MCF 10A (cell line): Measurements from ENCODE around the gene TSSK6. TPM values are rescaled to one million over a fixed set of nuclear protein-coding genes. Genes with fewer than 3 reads are reported as not detected.
A peak's percentile ranks its signal among the peaks of the same experiment; 100 is the strongest.

Experiments
- BruUV-seq: library from RNA; stranded (reverse); fragments of 400-500 nt; replicated peaks from 2 replicates; lab custom pipeline; 2021; lab: Mats Ljungman, UMichigan
- CTCF ChIA-PET: fragments of 300-600 bp; sonication (Branson Sonifier 250); formaldehyde crosslinking; extraction: SDS; loops from one replicate; lab custom pipeline; 2021; ENCODE audit warnings: antibody characterized with exemption, inconsistent platforms; lab: Yijun Ruan, JAX
- POLR2A ChIA-PET: fragments of 300-600, 350-650 bp; sonication (Branson Sonifier 250); formaldehyde crosslinking; extraction: SDS; loops from one replicate; lab custom pipeline; 2020; ENCODE audit warnings: antibody characterized with exemption, inconsistent platforms; lab: Yijun Ruan, JAX
- DNase-seq: peaks from one replicate; pipeline ENCODE4 v3.0.0-alpha.2; 2018; ENCODE audit not compliant: unreplicated experiment
- H3K27ac Mint-ChIP-seq: one replicate; pipeline ENCODE4 v1.8.0; 2022; ENCODE audit warnings: mild to moderate bottlenecking, low read depth, mixed read lengths; ENCODE audit not compliant: unreplicated experiment
- H3K27me3 Mint-ChIP-seq: one replicate; pipeline ENCODE4 v1.8.0; 2022; ENCODE audit warnings: mixed read lengths; ENCODE audit not compliant: insufficient read depth, unreplicated experiment
- H3K36me3 Mint-ChIP-seq: one replicate; pipeline ENCODE4 v1.8.0; 2022; ENCODE audit warnings: mild to moderate bottlenecking, moderate library complexity, mixed read lengths; ENCODE audit not compliant: insufficient read depth, unreplicated experiment
- H3K4me1 Mint-ChIP-seq: one replicate; pipeline ENCODE4 v1.8.0; 2022; ENCODE audit warnings: mixed read lengths; ENCODE audit not compliant: insufficient read depth, unreplicated experiment
- H3K4me3 Mint-ChIP-seq: one replicate; pipeline ENCODE4 v1.8.0; 2022; ENCODE audit warnings: mild to moderate bottlenecking, moderate library complexity, mixed read lengths; ENCODE audit not compliant: unreplicated experiment
- H3K9me3 Mint-ChIP-seq: one replicate; pipeline ENCODE4 v1.8.0; 2022; ENCODE audit warnings: mixed read lengths; ENCODE audit not compliant: unreplicated experiment
- intact Hi-C: fragments of 100-400 bp; cut with micrococcal nuclease; formaldehyde crosslinking; loops from 2 replicates; pipeline ENCODE4 v1.14.1; 2022
- total RNA-seq: library from RNA; stranded (reverse); gene quantifications from 2 replicates; pipeline ENCODE4 v1.2.3, GENCODE V29; 2022
- TF ChIP-seq, protein P1 (sequence below): fragments of 200-600 bp; IDR thresholded peaks from one replicate; pipeline ENCODE4 v1.8.0; 2022; ENCODE audit warnings: antibody characterized with exemption, mild to moderate bottlenecking; ENCODE audit not compliant: unreplicated experiment

The TSSK6 gene
- total RNA-seq, 1 experiment from 2014 or later: 4.8 TPM

DNA sequence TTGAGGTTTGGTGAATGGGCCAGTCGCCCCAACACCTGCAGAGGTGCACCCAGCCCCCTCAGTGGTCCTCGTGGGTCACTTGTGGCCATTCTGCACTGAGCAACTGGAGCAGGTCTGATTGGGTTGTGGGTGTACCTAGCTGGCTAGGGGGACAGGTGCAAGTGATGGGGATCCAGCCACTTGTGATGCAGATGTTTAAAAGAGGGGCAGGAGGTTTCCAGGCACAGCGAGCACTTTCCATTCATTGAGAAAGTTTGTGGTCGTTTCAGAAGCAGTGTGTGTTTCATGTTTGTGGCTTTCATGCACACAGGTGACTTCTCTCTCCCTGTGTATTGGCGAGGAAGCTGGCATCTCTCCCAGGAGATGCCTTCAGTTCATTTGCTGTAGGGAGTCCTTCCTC is 34.7 kb downstream of the TSSK6 start:
- DNase-seq: no peak
- no TSS peak for BruUV-seq
- H3K27ac Mint-ChIP-seq: no peak overlapping the region
- CTCF ChIA-PET: interaction anchor here (2.5 to 4.5 kb wide), 2 partner anchors 9 to 119 kb away, joined by 11 to 30 read pairs; no protein-coding TSS in a partner anchor
- H3K4me3 Mint-ChIP-seq: no peak overlapping the region
- no peaks in the 10 kb centered on the region for H3K27me3 Mint-ChIP-seq
- no peaks in the 10 kb centered on the region for H3K9me3 Mint-ChIP-seq
- intact Hi-C loops: no loop called here
- peaks cover 2% of the 10 kb centered on the region for H3K4me1 Mint-ChIP-seq
- TF ChIP-seq, protein P1, sequence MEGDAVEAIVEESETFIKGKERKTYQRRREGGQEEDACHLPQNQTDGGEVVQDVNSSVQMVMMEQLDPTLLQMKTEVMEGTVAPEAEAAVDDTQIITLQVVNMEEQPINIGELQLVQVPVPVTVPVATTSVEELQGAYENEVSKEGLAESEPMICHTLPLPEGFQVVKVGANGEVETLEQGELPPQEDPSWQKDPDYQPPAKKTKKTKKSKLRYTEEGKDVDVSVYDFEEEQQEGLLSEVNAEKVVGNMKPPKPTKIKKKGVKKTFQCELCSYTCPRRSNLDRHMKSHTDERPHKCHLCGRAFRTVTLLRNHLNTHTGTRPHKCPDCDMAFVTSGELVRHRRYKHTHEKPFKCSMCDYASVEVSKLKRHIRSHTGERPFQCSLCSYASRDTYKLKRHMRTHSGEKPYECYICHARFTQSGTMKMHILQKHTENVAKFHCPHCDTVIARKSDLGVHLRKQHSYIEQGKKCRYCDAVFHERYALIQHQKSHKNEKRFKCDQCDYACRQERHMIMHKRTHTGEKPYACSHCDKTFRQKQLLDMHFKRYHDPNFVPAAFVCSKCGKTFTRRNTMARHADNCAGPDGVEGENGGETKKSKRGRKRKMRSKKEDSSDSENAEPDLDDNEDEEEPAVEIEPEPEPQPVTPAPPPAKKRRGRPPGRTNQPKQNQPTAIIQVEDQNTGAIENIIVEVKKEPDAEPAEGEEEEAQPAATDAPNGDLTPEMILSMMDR: no peak
- peaks cover 28% of the 10 kb centered on the region for H3K36me3 Mint-ChIP-seq
- POLR2A ChIA-PET: no interaction called here

DNA sequence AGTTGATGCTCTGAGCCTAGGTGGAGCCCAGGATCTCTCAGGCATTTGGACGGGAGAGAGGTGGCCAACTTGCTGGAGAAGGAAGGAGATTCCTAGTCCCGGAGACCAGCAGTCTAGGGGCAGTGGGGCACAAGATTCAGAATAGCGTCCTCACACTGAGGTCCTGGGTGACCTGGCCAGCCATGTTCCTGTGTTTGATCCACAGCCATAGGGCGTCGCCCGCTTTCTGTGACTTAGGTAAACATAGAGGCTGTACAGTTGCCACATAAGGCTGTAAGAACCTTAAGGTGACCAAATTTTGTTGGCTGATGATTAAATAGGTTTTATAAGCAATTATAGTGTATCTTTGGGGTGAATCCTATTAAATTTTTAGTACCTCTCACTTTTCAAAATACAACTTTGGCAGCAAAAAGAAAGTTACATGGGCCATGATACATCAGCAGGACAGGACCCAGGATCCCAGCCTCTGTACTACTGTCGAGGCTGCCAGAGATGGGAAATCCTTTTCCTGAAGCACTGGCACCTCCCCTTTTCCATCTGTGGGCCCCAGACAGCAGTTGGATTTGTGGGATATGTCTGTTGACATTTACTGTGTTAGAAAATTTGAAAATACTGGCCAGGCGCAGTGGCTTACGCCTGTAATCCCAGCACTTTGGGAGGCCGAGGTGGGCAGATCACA is 37.5 kb downstream of the TSSK6 start:
- ChIA-PET CTCF (interaction anchor here (0.9 to 2.3 kb wide), 2 partner anchors 9 to 12 kb away, joined by 4 to 16 read pairs; no protein-coding TSS in a partner anchor), POLR2A (interaction anchor here (0.6 kb wide), 1 partner anchor 136 kb away, joined by 3 read pairs; no protein-coding TSS in a partner anchor)
- Mint-ChIP-seq H3K4me3 (no peak overlapping the region), H3K27ac (no peak overlapping the region), H3K27me3 (no peaks in the 10 kb centered on the region), H3K36me3 (peaks cover 22% of the 10 kb centered on the region), H3K4me1 (peaks cover 4% of the 10 kb centered on the region), H3K9me3 (no peaks in the 10 kb centered on the region)
- TF ChIP-seq, protein P1: no peak
- intact Hi-C loops: no loop called here
- BruUV-seq: no TSS peak
- DNase-seq: no peak

DNA sequence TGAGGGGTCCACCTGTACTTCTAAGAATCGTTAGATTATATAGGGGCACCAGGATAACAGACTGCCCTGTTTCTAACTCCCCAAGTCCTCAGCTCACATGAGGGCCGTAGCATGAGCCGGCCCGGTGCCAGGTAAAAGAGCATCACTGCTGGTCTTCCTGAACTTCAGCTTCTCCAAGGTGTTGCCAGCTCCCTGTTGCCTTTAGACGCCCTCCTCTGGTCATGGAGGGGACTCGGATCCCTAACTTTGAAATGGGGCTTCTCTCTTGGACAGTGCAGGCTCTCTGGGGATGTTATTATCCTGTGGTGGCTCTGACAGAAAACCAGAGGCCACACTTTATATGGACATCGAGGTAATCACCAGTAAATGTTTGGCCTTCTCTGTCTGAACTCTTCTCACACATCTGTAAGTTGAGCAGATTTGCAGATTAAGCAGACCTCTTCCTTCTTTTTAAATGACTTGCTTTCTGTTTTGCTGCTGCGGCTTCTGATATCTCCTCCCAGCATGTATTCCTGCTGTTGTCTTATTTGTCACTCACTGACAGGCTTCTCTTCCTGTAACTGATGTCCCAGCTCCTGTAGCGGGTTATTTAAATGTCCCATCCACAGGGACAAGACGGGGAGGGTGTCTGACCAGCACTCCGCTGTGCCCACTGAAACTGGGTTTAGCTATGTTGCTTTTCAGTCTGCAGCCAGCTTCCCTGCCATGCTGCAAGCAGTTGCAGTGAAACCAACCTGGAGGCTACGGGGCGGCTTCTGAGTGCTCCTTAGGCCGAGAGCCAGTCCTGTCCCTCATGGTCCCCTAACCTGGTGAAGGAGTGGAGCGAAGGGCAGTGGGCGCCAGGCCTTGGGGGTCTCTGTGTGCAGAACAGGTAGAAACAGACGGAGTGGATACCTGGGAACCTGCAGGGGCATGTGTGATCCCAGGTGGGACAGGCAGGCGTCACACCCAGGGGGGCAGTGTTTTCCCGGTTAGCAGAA is 39.2 kb downstream of the TSSK6 start:
- Mint-ChIP-seq H3K4me3 (no peak overlapping the region), H3K27me3 (no peaks in the 10 kb centered on the region), H3K9me3 (no peaks in the 10 kb centered on the region), H3K36me3 (peaks cover 12% of the 10 kb centered on the region), H3K27ac (peak overlapping the region; percentile 31), H3K4me1 (peaks cover 4% of the 10 kb centered on the region)
- peak; percentile 43 for DNase-seq
- intact Hi-C loops: no loop called here
- ChIA-PET POLR2A (interaction anchor here (0.6 to 1.0 kb wide), 2 partner anchors 40 to 91 kb away, joined by 3 read pairs; no protein-coding TSS in a partner anchor), CTCF (interaction anchor here (0.6 to 2.3 kb wide), 7 partner anchors 11 to 112 kb away, joined by 3 to 16 read pairs (median 3); no protein-coding TSS in a partner anchor)
- TF ChIP-seq, protein P1: peak; percentile 22
- no TSS peak for BruUV-seq
